Heart left ventricle (tissue), 16 donors: Measurements from ENCODE around the gene CAPZA1. TPM values are rescaled to one million over a fixed set of nuclear protein-coding genes. Genes with fewer than 3 reads are reported as not detected.

Experiments
- ATAC-seq, 4 donors: fragments of 200-7000 bp; cut with Tn5 transposase; one replicate each; pipeline ENCODE4 v1.9.1; 2020 to 2022; ENCODE audit warnings: moderate library complexity in 4 of 4, mild to moderate bottlenecking in 3 of 4, moderate number of reproducible peaks in 1 of 4
- DNase-seq, 5 donors: peaks; one replicate each; pipeline ENCODE4 v3.0.0-alpha.2; 2020
- H3K27ac ChIP-seq, 12 donors: fragments of 200-600 bp; sonication (generic) in 4 of 12; one replicate each; pipeline versions ENCODE4 v1.5.0 to v1.8.0; 2016 to 2022; ENCODE audit warnings: mild to moderate bottlenecking in 2 of 12
- H3K27me3 ChIP-seq, 9 donors: fragments of 200-600 bp; sonication (generic) in 2 of 9; one replicate each; pipeline versions ENCODE4 v1.5.1 to v1.8.0; 2016 to 2022; ENCODE audit warnings: mild to moderate bottlenecking in 3 of 9
- H3K36me3 ChIP-seq, 9 donors: fragments of 200-600 bp; sonication (generic) in 2 of 9; one replicate each; pipeline versions ENCODE4 v1.5.0 to v1.8.0; 2018 to 2022; ENCODE audit warnings: mild to moderate bottlenecking in 2 of 9
- H3K4me1 ChIP-seq, 12 donors: fragments of 200-600 bp; sonication (generic) in 4 of 12; one replicate each; pipeline versions ENCODE4 v1.5.0 to v1.8.0; 2016 to 2022; ENCODE audit warnings: mild to moderate bottlenecking in 3 of 12
- H3K4me3 ChIP-seq, 12 donors: fragments of 200-600 bp; sonication (generic) in 4 of 12; one replicate each; pipeline versions ENCODE4 v1.5.0 to v1.8.0; 2017 to 2022; ENCODE audit warnings: mild to moderate bottlenecking in 9 of 12, moderate library complexity in 4 of 12
- H3K9me3 ChIP-seq, 12 donors: fragments of 200-600 bp; sonication (generic) in 4 of 12; one replicate each; pipeline versions ENCODE4 v1.5.0 to v1.8.0; 2016 to 2022; ENCODE audit warnings: mild to moderate bottlenecking in 1 of 12
- POLR2A ChIP-seq, 2 donors: fragments of 450-650 bp; IDR thresholded peaks; one replicate each; pipeline ENCODE4 v1.6.1; 2017; ENCODE audit warnings: antibody characterized with exemption in 2 of 2, mild to moderate bottlenecking in 2 of 2, moderate library complexity in 2 of 2
- WGBS, 4 donors: extraction: QIAGEN DNeasy Blood & Tissue Kit in 2 of 4; methylation state at CpG; one replicate each; pipeline versions ENCODE4 v1.1.5 to v1.1.7; 2013 to 2018; 5-methylcytosine and 5-hydroxymethylcytosine counted together
- intact Hi-C, 10 donors: fragments of 100-400 bp; cut with DNase I; formaldehyde crosslinking; loops; one replicate each; pipeline versions ENCODE4 v1.11.1 to v1.14.2; 2022
- polyA plus RNA-seq, 2 donors: library from polyadenylated mRNA; stranded (reverse); fragments of 200-250 nt; gene quantifications; one replicate each; pipeline ENCODE4 v1.2.3, GENCODE V29; 2013
- total RNA-seq, 9 donors: library from RNA; depleted of rRNA in 2 of 9; stranded (reverse); fragments of >200 nt in 2 of 9; fragmentation: NEBNext Ultra II Directional in 3 of 9; extraction: Animal tissue kit (Norgen Biotek cat#: 25700) in 3 of 9; gene quantifications; one replicate each; pipeline versions ENCODE4 v1.1.0 to v1.2.4, GENCODE V29; 2016 to 2023
- TF ChIP-seq, protein P1 (sequence below), 12 donors: fragments of 200-600 bp; sonication (generic) in 4 of 12; IDR thresholded peaks; one replicate each; pipeline versions ENCODE4 v1.5.0 to v1.8.0; 2018 to 2022; ENCODE audit warnings: antibody characterized with exemption in 12 of 12, mild to moderate bottlenecking in 5 of 12
- donor health status: ischemic (EF 13 %, LVEDD 7.1; RV severe dilation, severe dysfunction).
- donor health status: healthy with polysubstance abuse.
- donor health status: DM: no; HTN: yes; CAD: no.
- donor health status: DM: no; HTN: no; CAD: no.
- donor health status: ischemic (EF 25% LVEDD 6.9; RV normal size, moderate dysfunction).
- donor health status: ischemic (EF 25% LVEDD 5.7; RV mildly dilated, moderate dysfunction).
- donor health status: healthy.
- donor health status: DM: yes; HTN: yes; CAD: no.
- donor health status: ischemic (EF 35%, LVEDD 5.7; RV mildly dilated, moderate dysfunction).
- donor health status: nonischemic (EF 11% LVEDD 7.7; RV severe dilation, severe dysfunction).
- donor health status: DM: yes; HTN: yes; CAD: no.
- donor health status: PGD.
- donor health status: ischemic (EF 29% LVEDD 5.4; RV normal size, mild dysfunction).
- donor health status: nonischemic (EF 23%, LVEDD 6.1; RV moderate dilation, normal function).

The CAPZA1 gene
- total and polyA plus RNA-seq, 11 donors: 17.0 to 98.4 (median 32.6) TPM

DNA sequence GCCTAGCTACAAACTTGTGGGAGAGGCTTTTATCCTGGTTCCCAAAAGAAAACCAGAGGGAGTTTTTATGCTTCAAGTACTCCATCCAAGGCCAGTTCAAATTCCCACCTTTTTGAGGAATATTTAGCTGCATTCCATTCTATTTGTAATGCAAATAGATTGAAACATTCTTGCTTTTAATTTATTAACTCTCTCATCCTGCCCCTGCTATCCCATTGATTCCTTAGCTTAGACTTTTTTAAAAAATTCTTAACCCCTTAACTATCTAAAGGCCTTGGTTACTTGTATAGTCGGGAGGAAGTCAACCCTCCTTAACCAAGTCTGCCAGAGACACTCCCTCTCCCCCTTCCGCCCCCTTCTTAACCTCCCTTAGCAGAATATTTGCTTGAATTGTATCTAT, 52.4 kb downstream of the CAPZA1 start:
- Histone ChIP-seq H3K27ac (no peak overlapping the region), H3K4me1 (peaks cover 0 to 35% (median 24%) of the 10 kb centered on the region in 12 donors), H3K9me3 (no peaks in the 10 kb centered on the region), H3K27me3 (no peaks in the 10 kb centered on the region), H3K4me3 (no peak overlapping the region), H3K36me3 (peaks cover 0 to 59% (median 49%) of the 10 kb centered on the region in 9 donors)
- no peak for ATAC-seq
- intact Hi-C loops: loop anchor here in 5 of 10 donors (5.0 to 10.0 kb wide), 6 partner anchors 35 to 277 kb away; partner anchors contain the start of genes CTTNBP2NL (in 2 of the 5), WNT2B (in 2 of the 5), CAPZA1 (in 1 of the 5) and RHOC (in 1 of the 5)
- WGBS, 4 donors: 74 to 82% (median 79%) methylated on average over 2 of the region's 2 CpGs
- TF ChIP-seq POLR2A (IDR thresholded peaks at IDR 0.05): no peak
- TF ChIP-seq, protein P1, sequence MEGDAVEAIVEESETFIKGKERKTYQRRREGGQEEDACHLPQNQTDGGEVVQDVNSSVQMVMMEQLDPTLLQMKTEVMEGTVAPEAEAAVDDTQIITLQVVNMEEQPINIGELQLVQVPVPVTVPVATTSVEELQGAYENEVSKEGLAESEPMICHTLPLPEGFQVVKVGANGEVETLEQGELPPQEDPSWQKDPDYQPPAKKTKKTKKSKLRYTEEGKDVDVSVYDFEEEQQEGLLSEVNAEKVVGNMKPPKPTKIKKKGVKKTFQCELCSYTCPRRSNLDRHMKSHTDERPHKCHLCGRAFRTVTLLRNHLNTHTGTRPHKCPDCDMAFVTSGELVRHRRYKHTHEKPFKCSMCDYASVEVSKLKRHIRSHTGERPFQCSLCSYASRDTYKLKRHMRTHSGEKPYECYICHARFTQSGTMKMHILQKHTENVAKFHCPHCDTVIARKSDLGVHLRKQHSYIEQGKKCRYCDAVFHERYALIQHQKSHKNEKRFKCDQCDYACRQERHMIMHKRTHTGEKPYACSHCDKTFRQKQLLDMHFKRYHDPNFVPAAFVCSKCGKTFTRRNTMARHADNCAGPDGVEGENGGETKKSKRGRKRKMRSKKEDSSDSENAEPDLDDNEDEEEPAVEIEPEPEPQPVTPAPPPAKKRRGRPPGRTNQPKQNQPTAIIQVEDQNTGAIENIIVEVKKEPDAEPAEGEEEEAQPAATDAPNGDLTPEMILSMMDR (IDR thresholded peaks at IDR 0.05): no peak
- DNase-seq: no peak

DNA sequence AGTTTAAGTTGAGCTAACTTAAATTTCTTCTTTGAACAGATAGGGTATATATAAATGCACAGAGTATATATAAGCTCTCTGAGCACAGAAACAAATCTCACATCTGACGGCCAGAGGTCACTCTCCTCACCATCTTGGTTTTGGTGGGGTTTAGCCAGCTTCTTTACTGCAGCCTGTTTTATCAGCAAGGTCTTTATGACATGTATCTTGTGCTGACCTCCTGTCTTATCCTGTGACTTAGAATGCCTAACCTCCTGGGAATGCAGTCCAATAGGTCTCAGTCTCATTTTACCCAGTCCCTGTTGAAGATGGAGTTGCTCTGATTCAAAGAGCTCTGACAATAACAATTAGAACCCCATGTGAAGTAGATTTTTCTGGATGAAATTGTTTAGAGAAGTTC, 53.2 kb downstream of the CAPZA1 start:
- H3K4me1 ChIP-seq: peaks cover 0 to 36% (median 24%) of the 10 kb centered on the region in 12 donors
- 82 to 93% (median 92%) methylated on average over 1 of the region's 1 CpG for WGBS, 4 donors
- H3K27ac ChIP-seq: peak overlapping the region in 5 of 12 donors; percentile 2 to 96 (median 93)
- intact Hi-C loops: loop anchor here in 5 of 10 donors (5.0 to 10.0 kb wide), 6 partner anchors 34 to 278 kb away; partner anchors contain the start of genes CTTNBP2NL (in 2 of the 5), WNT2B (in 2 of the 5), CAPZA1 (in 1 of the 5) and RHOC (in 1 of the 5)
- H3K4me3 ChIP-seq: no peak overlapping the region
- H3K9me3 ChIP-seq: no peaks in the 10 kb centered on the region
- no peak for DNase-seq
- ATAC-seq: no peak
- peaks cover 0 to 51% (median 40%) of the 10 kb centered on the region in 9 donors for H3K36me3 ChIP-seq
- no peak for TF ChIP-seq POLR2A (IDR thresholded peaks at IDR 0.05)
- TF ChIP-seq, protein P1 (IDR thresholded peaks at IDR 0.05): no peak
- H3K27me3 ChIP-seq: no peaks in the 10 kb centered on the region

DNA sequence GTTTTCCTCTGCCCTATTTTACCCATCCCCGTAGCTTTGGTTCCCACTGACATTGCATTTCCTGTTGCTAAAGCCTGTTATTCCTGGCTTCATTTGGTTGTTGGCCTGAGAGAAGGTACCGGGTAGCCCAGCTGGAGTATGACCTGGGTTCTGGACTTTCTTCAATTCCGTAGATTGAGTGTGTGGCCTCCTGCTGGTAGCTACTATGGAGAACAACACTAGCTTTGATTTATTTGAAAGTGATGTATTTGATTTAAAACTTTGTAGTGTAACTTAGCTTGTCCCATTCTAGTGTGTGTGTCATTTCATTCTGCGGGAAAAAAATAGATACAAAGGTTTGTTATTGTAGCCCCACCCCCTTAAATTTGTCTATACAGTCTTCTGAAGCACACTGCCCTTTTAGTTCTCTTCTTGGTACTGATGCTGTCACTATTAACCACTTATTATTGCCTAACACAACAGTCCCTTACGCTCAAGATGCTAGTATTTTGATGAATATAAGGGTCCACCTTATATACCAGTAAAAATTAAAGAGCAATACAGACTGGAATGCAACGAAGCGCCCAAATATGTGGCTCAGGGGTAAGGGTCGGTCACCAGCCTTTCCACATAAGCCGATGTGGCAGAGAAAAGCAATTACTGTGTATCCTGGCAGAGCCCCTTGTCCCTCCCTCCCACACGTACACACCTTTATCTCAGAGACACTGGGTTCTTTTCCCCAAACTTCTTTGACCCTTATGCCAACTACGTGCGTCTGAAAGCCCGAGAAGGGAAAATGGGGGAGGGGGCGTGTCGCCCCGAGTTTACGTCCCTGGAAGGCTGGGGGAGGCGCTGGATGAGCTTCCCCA, 54.2 kb downstream of the CAPZA1 start:
- ATAC-seq (peak; percentile 6 to 58 (median 44)), DNase-seq (peak in 1 of 5 donors; percentile 32)
- Histone ChIP-seq H3K27ac (peak overlapping the region; percentile 81 to 96 (median 92)), H3K27me3 (no peaks in the 10 kb centered on the region), H3K36me3 (peaks cover 0 to 41% (median 32%) of the 10 kb centered on the region in 9 donors), H3K9me3 (no peaks in the 10 kb centered on the region), H3K4me1 (peaks cover 0 to 39% (median 24%) of the 10 kb centered on the region in 12 donors), H3K4me3 (peak overlapping the region; percentile 64 to 97 (median 84))
- intact Hi-C loops: loop anchor here in 9 of 10 donors (1.0 to 10.0 kb wide), 11 partner anchors 27 to 279 kb away; partner anchors contain the start of genes RHOC (in 5 of the 9), CAPZA1 (in 2 of the 9), CTTNBP2NL (in 2 of the 9) and ST7L (in 2 of the 9)
- TF ChIP-seq, protein P1 (IDR thresholded peaks at IDR 0.05): peak; percentile 15 to 68 (median 36)
- no peak for TF ChIP-seq POLR2A (IDR thresholded peaks at IDR 0.05)
- WGBS, 4 donors: 6 to 9% (median 7%) methylated on average over 18 of the region's 18 CpGs
